Spleen (tissue), 11 donors: ENCODE measurements around the gene RPS6KA2. TPM values are rescaled to one million over a fixed set of nuclear protein-coding genes. Genes with fewer than 3 reads are reported as not detected.

Experiments used
- DNase-seq: peaks from one replicate; pipeline ENCODE4 v3.0.0-alpha.2; 2020
- H3K27ac ChIP-seq, 8 donors: fragments of 200-600 bp; sonication (generic) in 7 of 8; 1 replicate in 4 of 8; 2 replicates in 4 of 8; pipeline versions ENCODE4 v1.5.0 to v1.8.0; 2016 to 2021; ENCODE audit warnings: inconsistent platforms in 4 of 8, mild to moderate bottlenecking in 4 of 8, moderate library complexity in 1 of 8
- H3K27me3 ChIP-seq, 7 donors: fragments of 200-600 bp; sonication (generic) in 6 of 7; replicated peaks in 1 of 7; 1 replicate in 4 of 7; 2 replicates in 3 of 7; pipeline versions ENCODE4 v1.5.0 to v1.8.0; 2016 to 2021; ENCODE audit warnings: inconsistent platforms in 3 of 7, mild to moderate bottlenecking in 1 of 7
- H3K36me3 ChIP-seq, 6 donors: fragments of 200-600 bp; sonication (generic) in 5 of 6; 1 replicate in 4 of 6; 2 replicates in 2 of 6; pipeline versions ENCODE4 v1.5.0 to v1.8.0; 2016 to 2021; ENCODE audit warnings: inconsistent platforms in 2 of 6
- H3K4me1 ChIP-seq, 6 donors: fragments of 200-600 bp; sonication (generic) in 5 of 6; 1 replicate in 3 of 6; 2 replicates in 3 of 6; pipeline versions ENCODE4 v1.5.0 to v1.8.0; 2016 to 2021; ENCODE audit warnings: inconsistent platforms in 3 of 6
- H3K4me3 ChIP-seq, 8 donors: fragments of 200-600 bp; sonication (generic) in 7 of 8; 1 replicate in 4 of 8; 2 replicates in 4 of 8; pipeline versions ENCODE4 v1.5.0 to v1.8.0; 2016 to 2021; ENCODE audit warnings: inconsistent platforms in 4 of 8, mild to moderate bottlenecking in 4 of 8, moderate library complexity in 2 of 8
- H3K9me3 ChIP-seq, 8 donors: fragments of 200-600 bp; sonication (generic) in 7 of 8; 1 replicate in 4 of 8; 2 replicates in 4 of 8; pipeline versions ENCODE4 v1.5.0 to v1.8.0; 2016 to 2021; ENCODE audit warnings: inconsistent platforms in 4 of 8
- CTCF ChIP-seq, 11 experiments: fragments of 200-600 bp in 7 of 11; fragments of 450-650 bp in 4 of 11; sonication (generic) in 4 of 11; IDR thresholded peaks in 8 of 11; conservative IDR thresholded peaks in 3 of 11; 1 replicate in 7 of 11; 2 replicates in 4 of 11; pipeline versions ENCODE4 v1.4.0 to v1.8.0; 2016 to 2021; ENCODE audit warnings: antibody characterized with exemption in 11 of 11, inconsistent platforms in 4 of 11, mild to moderate bottlenecking in 1 of 11
- POLR2A ChIP-seq, 3 donors: fragments of 450-650 bp; IDR thresholded peaks; one replicate each; pipeline ENCODE4 v1.5.1; 2017; ENCODE audit warnings: antibody characterized with exemption in 3 of 3, mild to moderate bottlenecking in 1 of 3
- POLR2AphosphoS5 ChIP-seq, 3 donors: sonication (generic); formaldehyde crosslinking; IDR thresholded peaks; one replicate each; pipeline ENCODE4 v1.5.1; 2017; ENCODE audit warnings: antibody characterized with exemption in 3 of 3
- WGBS, 5 donors: extraction: QIAGEN DNeasy Blood & Tissue Kit in 3 of 5; methylation state at CpG; one replicate each; pipeline versions ENCODE4 v1.1.5 to v1.1.7; 2013 to 2018; 5-methylcytosine and 5-hydroxymethylcytosine counted together
- intact Hi-C: fragments of 100-400 bp; cut with DNase I; formaldehyde crosslinking; loops from one replicate; pipeline ENCODE4 v1.15.0; 2023; ENCODE audit warnings: low total_unique reads
- polyA plus RNA-seq, 3 donors: library from polyadenylated mRNA; stranded (reverse); fragments of 200-250 nt; gene quantifications; one replicate each; pipeline ENCODE4 v1.2.1, GENCODE V29; 2013
- total RNA-seq, 7 donors: library from RNA; depleted of rRNA in 3 of 7; stranded (reverse); fragments of >200 nt in 3 of 7; fragmentation: NEBNext Ultra II Directional in 4 of 7; extraction: Animal tissue kit (Norgen Biotek cat#: 25700) in 4 of 7; gene quantifications; one replicate each; pipeline versions ENCODE4 v1.1.0 to v1.2.1, GENCODE V29; 2016 to 2021
- donor health status: healthy with polysubstance abuse.
- donor health status: DM: no; HTN: no; CAD: no; lungs with moderate emphysema.
- donor health status: DM: no; HTN: no; CAD: no.
- donor health status: Bipolar disorder and iron deficiency.
- donor health status: healthy.
- donor health status: DM: no; HTN: no; CAD: no.
- donor health status: DM: yes; HTN: yes; CAD: no.

RPS6KA2 gene
- total and polyA plus RNA-seq, 10 donors: 7.6 to 123 (median 58.1) TPM

- peaks cover 0 to 16% (median 4%) of the 10 kb centered on the region in 6 donors for H3K4me1 ChIP-seq
- peaks cover 0 to 73% (median 9%) of the 10 kb centered on the region in 6 donors for H3K36me3 ChIP-seq
- H3K27me3 ChIP-seq: peaks cover 0 to 15% (median 0%) of the 10 kb centered on the region in 7 donors
- H3K4me3 ChIP-seq: no peak overlapping the region
- no peak overlapping the region for H3K27ac ChIP-seq
- no peak for DNase-seq
- no peaks in the 10 kb centered on the region for H3K9me3 ChIP-seq
- TF ChIP-seq CTCF (IDR thresholded peaks at IDR 0.05 in 8 of 11, conservative IDR thresholded peaks at IDR 0.05 in 3 of 11) (no peak), POLR2A (IDR thresholded peaks at IDR 0.05) (no peak), POLR2AphosphoS5 (IDR thresholded peaks at IDR 0.05) (no peak)
- 67 to 76% (median 72%) methylated on average over 18 of the region's 18 CpGs for WGBS, 5 donors
- intact Hi-C loops: no loop called here
Measured at GRCh38 chr6:166442131-166442685, 184.8 kb downstream of the RPS6KA2 start.

DNA sequence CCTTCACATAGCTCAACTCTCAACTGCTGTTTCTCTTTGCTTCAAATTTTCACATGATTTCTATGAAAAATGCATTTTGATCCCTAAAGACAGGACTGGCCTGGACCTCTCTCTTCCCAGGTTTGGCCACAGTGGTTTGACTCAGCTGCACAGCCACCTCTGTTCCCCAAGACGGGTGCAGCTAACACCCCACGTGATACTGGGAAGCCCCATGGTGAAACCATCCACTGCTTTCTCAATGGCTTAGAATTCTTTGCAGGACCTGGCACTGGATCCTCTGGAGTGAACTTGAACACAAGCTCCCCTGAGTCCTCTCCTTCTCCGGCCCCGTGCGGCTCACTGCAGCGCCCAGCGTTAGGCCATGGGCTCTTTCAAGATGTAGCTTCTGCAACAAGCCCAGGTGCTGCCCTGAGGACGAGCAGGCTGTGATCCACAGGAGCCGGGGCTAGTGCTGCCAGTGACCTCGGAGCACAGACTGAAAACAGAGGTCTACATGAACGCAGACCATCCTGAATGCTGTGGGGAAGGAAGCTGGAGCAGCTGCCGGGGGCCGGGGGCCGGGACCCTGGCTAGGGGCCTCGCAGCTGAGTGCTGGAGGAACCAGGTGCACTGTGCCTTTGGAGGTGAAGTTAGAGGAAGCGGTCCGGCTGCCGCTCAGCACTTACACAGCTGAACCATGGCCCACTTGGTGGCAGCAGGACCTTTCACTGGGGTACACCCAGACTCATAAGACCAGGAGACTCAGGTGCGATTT lies 185.5 kb downstream of the RPS6KA2 start:
- Histone ChIP-seq H3K27me3 (peaks cover 0 to 15% (median 0%) of the 10 kb centered on the region in 7 donors), H3K4me1 (peaks cover 0 to 22% (median 9%) of the 10 kb centered on the region in 6 donors), H3K36me3 (peaks cover 0 to 73% (median 9%) of the 10 kb centered on the region in 6 donors), H3K9me3 (no peaks in the 10 kb centered on the region), H3K4me3 (no peak overlapping the region), H3K27ac (no peak overlapping the region)
- WGBS, 5 donors: 20 to 41% (median 37%) methylated on average over 7 to 19 of the region's 19 CpGs
- TF ChIP-seq POLR2A (IDR thresholded peaks at IDR 0.05): no peak
- no peak for TF ChIP-seq CTCF (IDR thresholded peaks at IDR 0.05 in 8 of 11, conservative IDR thresholded peaks at IDR 0.05 in 3 of 11)
- no peak for TF ChIP-seq POLR2AphosphoS5 (IDR thresholded peaks at IDR 0.05)
- DNase-seq: no peak
- intact Hi-C loops: no loop called here

DNA sequence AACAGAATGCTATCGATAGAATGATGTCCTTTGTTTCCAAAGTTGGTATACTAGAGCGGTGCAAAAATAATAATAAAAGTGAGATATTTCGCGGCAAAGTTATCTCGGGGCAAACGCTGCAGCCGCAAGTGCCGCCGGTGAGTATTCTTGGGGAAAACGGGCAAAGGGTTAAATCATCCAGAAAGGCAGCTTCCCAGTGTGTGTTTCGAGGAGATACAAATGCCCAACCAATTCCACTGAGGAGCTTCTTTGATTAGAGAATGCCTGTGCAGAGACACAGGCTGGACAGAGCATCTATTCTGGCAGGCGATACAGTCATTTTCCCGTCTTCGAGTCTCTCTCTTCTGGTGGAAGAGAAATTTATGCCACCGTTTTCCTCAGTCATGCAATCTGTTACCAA lies 186.3 kb downstream of the RPS6KA2 start:
- DNase-seq: no peak
- no peaks in the 10 kb centered on the region for H3K9me3 ChIP-seq
- no peak overlapping the region for H3K27ac ChIP-seq
- no peak for TF ChIP-seq POLR2AphosphoS5 (IDR thresholded peaks at IDR 0.05)
- no peak for TF ChIP-seq CTCF (IDR thresholded peaks at IDR 0.05 in 8 of 11, conservative IDR thresholded peaks at IDR 0.05 in 3 of 11)
- no peak for TF ChIP-seq POLR2A (IDR thresholded peaks at IDR 0.05)
- H3K36me3 ChIP-seq: peaks cover 0 to 68% (median 7%) of the 10 kb centered on the region in 6 donors
- no peak overlapping the region for H3K4me3 ChIP-seq
- peaks cover 0 to 15% (median 0%) of the 10 kb centered on the region in 7 donors for H3K27me3 ChIP-seq
- 92 to 94% (median 93%) methylated on average over 15 of the region's 15 CpGs for WGBS, 5 donors
- intact Hi-C loops: no loop called here
- H3K4me1 ChIP-seq: peaks cover 0 to 30% (median 16%) of the 10 kb centered on the region in 6 donors

DNA sequence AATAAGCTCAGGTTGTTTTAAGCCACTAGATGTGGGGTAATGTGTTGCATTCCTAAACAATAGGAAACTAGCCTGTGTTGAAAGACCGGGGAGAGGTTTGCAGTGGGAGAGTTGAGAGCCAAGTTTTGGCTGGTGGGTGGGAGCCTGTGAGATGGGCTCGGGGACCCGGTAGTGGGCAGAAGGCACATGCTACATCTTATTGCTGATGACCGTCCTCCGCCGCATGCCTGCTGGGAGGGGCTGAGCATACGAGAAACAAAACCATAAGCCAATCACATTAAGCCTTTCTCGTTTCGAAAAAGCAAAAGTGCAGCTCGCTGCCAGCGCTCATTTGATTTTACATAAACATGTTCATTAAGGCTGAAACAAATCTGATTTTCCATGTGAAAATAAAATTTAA lies 186.9 kb downstream of the RPS6KA2 start:
- WGBS, 5 donors: 40 to 57% (median 51%) methylated on average over 11 of the region's 11 CpGs
- Histone ChIP-seq H3K4me1 (peaks cover 0 to 35% (median 21%) of the 10 kb centered on the region in 6 donors), H3K27me3 (peaks cover 0 to 15% (median 0%) of the 10 kb centered on the region in 7 donors), H3K9me3 (no peaks in the 10 kb centered on the region), H3K27ac (no peak overlapping the region), H3K36me3 (peaks cover 0 to 67% (median 4%) of the 10 kb centered on the region in 6 donors), H3K4me3 (no peak overlapping the region)
- intact Hi-C loops: no loop called here
- no peak for DNase-seq
- no peak for TF ChIP-seq POLR2A (IDR thresholded peaks at IDR 0.05)
- TF ChIP-seq POLR2AphosphoS5 (IDR thresholded peaks at IDR 0.05): no peak
- TF ChIP-seq CTCF (IDR thresholded peaks at IDR 0.05 in 8 of 11, conservative IDR thresholded peaks at IDR 0.05 in 3 of 11): no peak
